Duodenal mucosa (tissue), 2 donors: ENCODE data around the gene CSTPP1.

Experiments used
- H3K27ac ChIP-seq: one replicate; pipeline ENCODE4 v1.7.0; 2013; ENCODE audit warnings: low read depth, low read length
- H3K27me3 ChIP-seq, 2 donors: one replicate each; pipeline ENCODE4 v1.7.0; 2013; ENCODE audit warnings: low read length in 2 of 2, control low read depth in 1 of 2; ENCODE audit not compliant: insufficient read depth in 2 of 2, control insufficient read depth in 1 of 2
- H3K36me3 ChIP-seq, 2 donors: one replicate each; pipeline ENCODE4 v1.7.0; 2013; ENCODE audit warnings: low read length in 2 of 2, control low read depth in 1 of 2; ENCODE audit not compliant: insufficient read depth in 2 of 2, control insufficient read depth in 1 of 2
- H3K4me1 ChIP-seq, 2 donors: one replicate each; pipeline ENCODE4 v1.7.0; 2013; ENCODE audit warnings: low read length in 2 of 2, control low read depth in 1 of 2; ENCODE audit not compliant: insufficient read depth in 2 of 2, control insufficient read depth in 1 of 2
- H3K4me3 ChIP-seq, 2 donors: one replicate each; pipeline ENCODE4 v1.7.0; 2013; ENCODE audit warnings: low read length in 2 of 2, low read depth in 1 of 2
- H3K9ac ChIP-seq, 2 donors: one replicate each; pipeline ENCODE4 v1.7.0; 2013; ENCODE audit warnings: low read length in 2 of 2, low read depth in 1 of 2
- H3K9me3 ChIP-seq, 2 donors: one replicate each; pipeline ENCODE4 v1.7.0; 2013; ENCODE audit warnings: low read length in 2 of 2, control low read depth in 1 of 2; ENCODE audit not compliant: control insufficient read depth in 1 of 2

Gene CSTPP1

GRCh38 chr11:46972343-46972742 lies 35.8 kb downstream of the CSTPP1 start:
- Histone ChIP-seq H3K4me3 (no peak overlapping the region), H3K36me3 (no peaks in the 10 kb centered on the region), H3K9ac (no peak overlapping the region), H3K4me1 (peaks cover 7 to 12% of the 10 kb centered on the region in 2 donors), H3K27me3 (no peaks in the 10 kb centered on the region), H3K9me3 (no peaks in the 10 kb centered on the region), H3K27ac (no peak overlapping the region)

GRCh38 chr11:46972821-46973220 lies 36.3 kb downstream of the CSTPP1 start:
- no peaks in the 10 kb centered on the region for H3K36me3 ChIP-seq
- no peaks in the 10 kb centered on the region for H3K27me3 ChIP-seq
- H3K9me3 ChIP-seq, result no peaks in the 10 kb centered on the region
- no peak overlapping the region for H3K27ac ChIP-seq
- H3K4me3 ChIP-seq, result no peak overlapping the region
- peaks cover 7 to 15% of the 10 kb centered on the region in 2 donors for H3K4me1 ChIP-seq
- no peak overlapping the region for H3K9ac ChIP-seq

DNA sequence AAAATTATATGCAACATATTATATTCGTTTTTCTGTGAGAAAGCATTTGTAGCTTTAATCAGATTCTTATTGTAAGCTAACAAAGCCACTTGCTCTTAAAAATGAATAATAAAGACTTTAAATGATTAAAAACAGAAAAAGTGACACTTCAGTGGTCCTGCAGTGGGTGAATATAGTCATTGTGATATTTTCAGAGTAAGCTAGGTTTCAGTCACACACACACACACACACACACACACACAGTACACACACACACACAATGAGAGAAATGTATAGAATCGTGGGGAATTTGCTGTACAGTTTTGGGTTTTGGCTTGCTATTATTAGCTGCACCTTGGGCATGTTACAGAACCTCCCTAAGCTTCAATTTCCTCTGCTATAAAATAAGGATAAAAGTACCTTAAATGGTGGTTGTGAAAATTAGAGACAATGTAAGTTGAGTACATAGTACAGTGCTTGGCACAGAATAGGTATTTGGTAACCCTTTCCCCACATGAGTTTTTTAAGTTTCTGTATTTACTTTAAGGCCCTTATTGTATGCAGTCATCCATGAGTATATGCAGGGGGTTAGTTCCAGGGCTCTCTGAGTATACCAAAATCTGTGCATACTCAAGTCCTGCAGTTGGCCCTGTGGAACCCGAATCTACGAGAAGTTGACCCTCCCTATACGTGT lies 39.8 kb downstream of the CSTPP1 start:
- H3K27me3 ChIP-seq, result no peaks in the 10 kb centered on the region
- no peaks in the 10 kb centered on the region for H3K36me3 ChIP-seq
- no peak overlapping the region for H3K27ac ChIP-seq
- H3K9me3 ChIP-seq, result no peaks in the 10 kb centered on the region
- peaks cover 7 to 16% of the 10 kb centered on the region in 2 donors for H3K4me1 ChIP-seq
- no peak overlapping the region for H3K9ac ChIP-seq
- no peak overlapping the region for H3K4me3 ChIP-seq

GRCh38 chr11:46977038-46977813 lies 40.7 kb downstream of the CSTPP1 start:
- H3K27me3 ChIP-seq, result no peaks in the 10 kb centered on the region
- H3K9me3 ChIP-seq, result no peaks in the 10 kb centered on the region
- no peak overlapping the region for H3K9ac ChIP-seq
- H3K4me1 ChIP-seq, result peaks cover 7 to 13% of the 10 kb centered on the region in 2 donors
- H3K27ac ChIP-seq, result no peak overlapping the region
- H3K4me3 ChIP-seq, result no peak overlapping the region
- H3K36me3 ChIP-seq, result no peaks in the 10 kb centered on the region

DNA sequence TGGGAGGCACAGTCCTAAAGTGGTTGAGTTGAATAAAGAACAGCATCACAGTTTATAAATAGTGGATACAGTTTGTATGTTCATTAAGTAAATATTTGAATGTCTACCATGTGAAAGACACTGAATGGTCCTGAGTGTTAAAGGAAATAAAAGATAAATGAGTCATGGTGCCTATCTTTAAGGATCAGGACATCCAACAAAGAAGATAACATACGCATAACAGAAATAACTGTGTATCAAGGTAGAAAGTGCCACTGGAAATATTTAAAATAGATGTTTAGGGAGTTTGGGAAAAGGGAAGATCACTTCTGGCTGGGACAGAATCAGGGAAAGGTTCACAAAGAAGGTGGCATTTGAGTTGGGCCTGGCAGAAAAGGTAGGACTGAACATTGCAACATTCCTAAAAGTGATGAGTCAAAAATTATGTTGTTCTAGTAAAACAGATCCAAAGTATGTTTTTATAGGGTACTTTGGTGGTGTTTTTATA lies 41.5 kb downstream of the CSTPP1 start:
- Histone ChIP-seq H3K4me1 (peaks cover 7 to 10% of the 10 kb centered on the region in 2 donors), H3K4me3 (no peak overlapping the region), H3K9me3 (no peaks in the 10 kb centered on the region), H3K27me3 (no peaks in the 10 kb centered on the region), H3K27ac (no peak overlapping the region), H3K36me3 (no peaks in the 10 kb centered on the region), H3K9ac (no peak overlapping the region)

DNA sequence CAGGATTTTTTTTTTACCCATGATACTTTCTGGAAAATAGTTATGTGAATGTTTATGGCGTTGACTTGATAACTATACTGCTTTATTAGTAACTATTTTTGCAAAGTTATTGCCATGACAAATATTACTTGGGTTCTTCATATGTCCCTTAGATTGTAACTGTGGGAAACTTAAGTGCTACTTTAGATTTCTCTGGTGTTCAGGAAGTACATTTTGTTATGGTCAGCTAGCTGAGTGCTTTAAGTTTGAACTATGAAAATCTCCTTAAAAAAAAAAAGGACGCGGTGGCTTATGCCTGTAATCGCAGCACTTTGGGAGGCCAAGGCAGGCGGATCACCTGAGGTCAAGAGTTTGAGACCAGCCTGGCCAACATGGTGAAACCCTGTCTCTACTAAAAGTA lies 42.8 kb downstream of the CSTPP1 start:
- H3K4me3 ChIP-seq, result no peak overlapping the region
- H3K9me3 ChIP-seq, result no peaks in the 10 kb centered on the region
- H3K9ac ChIP-seq, result no peak overlapping the region
- H3K27ac ChIP-seq, result no peak overlapping the region
- H3K27me3 ChIP-seq, result no peaks in the 10 kb centered on the region
- H3K36me3 ChIP-seq, result no peaks in the 10 kb centered on the region
- peaks cover 12 to 15% of the 10 kb centered on the region in 2 donors for H3K4me1 ChIP-seq

GRCh38 chr11:46981436-46981835 lies 44.9 kb downstream of the CSTPP1 start:
- H3K4me1 ChIP-seq, result peaks cover 12 to 15% of the 10 kb centered on the region in 2 donors
- H3K27ac ChIP-seq, result no peak overlapping the region
- H3K4me3 ChIP-seq, result peak overlapping the region in 1 of 2 donors; percentile 38
- no peak overlapping the region for H3K9ac ChIP-seq
- no peaks in the 10 kb centered on the region for H3K9me3 ChIP-seq
- no peaks in the 10 kb centered on the region for H3K36me3 ChIP-seq
- H3K27me3 ChIP-seq, result no peaks in the 10 kb centered on the region

- Histone ChIP-seq H3K9ac (no peak overlapping the region), H3K36me3 (peaks cover 0 to 3% of the 10 kb centered on the region in 2 donors), H3K9me3 (no peaks in the 10 kb centered on the region), H3K4me3 (no peak overlapping the region), H3K4me1 (peaks cover 6 to 12% of the 10 kb centered on the region in 2 donors), H3K27me3 (no peaks in the 10 kb centered on the region), H3K27ac (no peak overlapping the region)
Measured at GRCh38 chr11:46982797-46983452, 46.4 kb downstream of the CSTPP1 start.

- peaks cover 6 to 12% of the 10 kb centered on the region in 2 donors for H3K4me1 ChIP-seq
- no peak overlapping the region for H3K27ac ChIP-seq
- H3K4me3 ChIP-seq, result peak overlapping the region in 1 of 2 donors; percentile 17
- no peak overlapping the region for H3K9ac ChIP-seq
- peaks cover 0 to 3% of the 10 kb centered on the region in 2 donors for H3K36me3 ChIP-seq
- no peaks in the 10 kb centered on the region for H3K27me3 ChIP-seq
- H3K9me3 ChIP-seq, result no peaks in the 10 kb centered on the region
Measured at GRCh38 chr11:46983598-46983997, 47.0 kb downstream of the CSTPP1 start.

- Histone ChIP-seq H3K9ac (no peak overlapping the region), H3K36me3 (peaks cover 0 to 3% of the 10 kb centered on the region in 2 donors), H3K4me3 (no peak overlapping the region), H3K27me3 (no peaks in the 10 kb centered on the region), H3K4me1 (peaks cover 6 to 12% of the 10 kb centered on the region in 2 donors), H3K9me3 (no peaks in the 10 kb centered on the region), H3K27ac (no peak overlapping the region)
Measured at GRCh38 chr11:46984548-46984947, 48.0 kb downstream of the CSTPP1 start.
